Astrocyte (in vitro differentiated cells and primary cell): ENCODE measurements around the gene PSD. TPM values are rescaled to one million over a fixed set of nuclear protein-coding genes. Genes with fewer than 3 reads are reported as not detected.

Experiments
- DNase-seq: peaks from one replicate; pipeline ENCODE4 v3.0.0-alpha.2; 2010; ENCODE audit warnings: low read depth
- FAIRE-seq: peaks from 2 replicates; lab custom pipeline; 2011; peaks lifted over from hg19 to GRCh38; lab: Jason Lieb, UNC
- H2AFZ ChIP-seq: 2 replicates; pipeline ENCODE4 v1.6.0; 2012; ENCODE audit warnings: low read depth, low read length, inconsistent platforms
- H3K27ac ChIP-seq: 2 replicates; pipeline ENCODE4 v1.5.1; 2011; ENCODE audit warnings: low read depth, low read length, inconsistent platforms
- H3K27me3 ChIP-seq: 2 replicates; pipeline ENCODE4 v1.6.0; 2011; ENCODE audit warnings: low read length, inconsistent platforms; ENCODE audit not compliant: insufficient read depth
- H3K36me3 ChIP-seq: 2 replicates; pipeline ENCODE4 v1.5.1; 2011; ENCODE audit warnings: low read length, inconsistent platforms; ENCODE audit not compliant: insufficient read depth
- H3K4me1 ChIP-seq: 2 replicates; pipeline ENCODE4 v1.5.1; 2011; ENCODE audit warnings: low read length, inconsistent platforms; ENCODE audit not compliant: insufficient read depth
- H3K4me2 ChIP-seq: 2 replicates; pipeline ENCODE4 v1.6.0; 2012; ENCODE audit warnings: low read length, inconsistent platforms
- H3K4me3 ChIP-seq: 2 replicates; pipeline ENCODE4 v1.5.1; 2011; ENCODE audit warnings: low read depth, mild to moderate bottlenecking, low read length, inconsistent platforms; ENCODE audit not compliant: insufficient read depth
- H3K79me2 ChIP-seq: 2 replicates; pipeline ENCODE4 v1.6.0; 2012; ENCODE audit warnings: mild to moderate bottlenecking, low read length, inconsistent platforms; ENCODE audit not compliant: insufficient read depth
- H3K9ac ChIP-seq: 2 replicates; pipeline ENCODE4 v1.6.0; 2012; ENCODE audit warnings: mild to moderate bottlenecking, low read length, inconsistent platforms
- H3K9me3 ChIP-seq: 2 replicates; pipeline ENCODE4 v1.5.1; 2012; ENCODE audit warnings: low read depth, mild to moderate bottlenecking, low read length, inconsistent platforms; ENCODE audit not compliant: insufficient read depth
- H4K20me1 ChIP-seq: 2 replicates; pipeline ENCODE4 v1.6.0; 2012; ENCODE audit warnings: low read length, inconsistent platforms; ENCODE audit not compliant: insufficient read depth
- H3K27ac Mint-ChIP-seq: one replicate; pipeline ENCODE4 v1.8.0; 2021; ENCODE audit warnings: mild to moderate bottlenecking, mixed read lengths; ENCODE audit not compliant: unreplicated experiment
- H3K27me3 Mint-ChIP-seq: one replicate; pipeline ENCODE4 v1.8.0; 2021; ENCODE audit warnings: low read depth, mixed read lengths; ENCODE audit not compliant: unreplicated experiment
- H3K36me3 Mint-ChIP-seq: one replicate; pipeline ENCODE4 v1.8.0; 2021; ENCODE audit warnings: low read depth, mixed read lengths; ENCODE audit not compliant: unreplicated experiment
- H3K4me1 Mint-ChIP-seq: one replicate; pipeline ENCODE4 v1.8.0; 2021; ENCODE audit warnings: low read depth, mixed read lengths; ENCODE audit not compliant: unreplicated experiment
- H3K4me3 Mint-ChIP-seq: one replicate; pipeline ENCODE4 v1.8.0; 2021; ENCODE audit warnings: mild to moderate bottlenecking, moderate library complexity, mixed read lengths; ENCODE audit not compliant: unreplicated experiment
- H3K9me3 Mint-ChIP-seq: one replicate; pipeline ENCODE4 v1.8.0; 2021; ENCODE audit warnings: mild to moderate bottlenecking, mixed read lengths; ENCODE audit not compliant: unreplicated experiment
- EZH2 ChIP-seq: IDR thresholded peaks from 2 replicates; pipeline ENCODE4 v1.6.1; 2012; ENCODE audit warnings: mild to moderate bottlenecking, low read length, inconsistent platforms; ENCODE audit not compliant: insufficient read depth
- total RNA-seq: library from RNA; stranded (reverse); gene quantifications from 2 replicates; pipeline ENCODE4 v1.2.1, GENCODE V29; 2021
- TF ChIP-seq, protein P1 (sequence below): IDR thresholded peaks from 2 replicates; pipeline ENCODE4 v1.5.1; 2011; ENCODE audit warnings: low read depth, mild to moderate bottlenecking, inconsistent platforms, low read length, moderate library complexity; ENCODE audit not compliant: insufficient read depth

The PSD gene
- total RNA-seq, 1 donor from 2014 or later, result 8.8 TPM

- Histone ChIP-seq H3K27me3 (no peaks in the 10 kb centered on the region), H4K20me1 (peaks cover 29% of the 10 kb centered on the region), H3K9me3 (no peaks in the 10 kb centered on the region), H3K4me1 (no peaks in the 10 kb centered on the region), H3K27ac (no peak overlapping the region), H3K36me3 (peaks cover 22% of the 10 kb centered on the region), H3K4me2 (no peak overlapping the region), H3K9ac (no peak overlapping the region), H3K4me3 (no peak overlapping the region), H2AFZ (no peak overlapping the region), H3K79me2 (no peaks in the 10 kb centered on the region)
- H3K4me1 Mint-ChIP-seq, result peaks cover 2% of the 10 kb centered on the region
- H3K36me3 Mint-ChIP-seq, result peaks cover 20% of the 10 kb centered on the region
- no peaks in the 10 kb centered on the region for H3K9me3 Mint-ChIP-seq
- no peak for FAIRE-seq
- DNase-seq, result no peak
- H3K27ac Mint-ChIP-seq, result no peak overlapping the region
- H3K4me3 Mint-ChIP-seq, result no peak overlapping the region
- TF ChIP-seq, protein P1, sequence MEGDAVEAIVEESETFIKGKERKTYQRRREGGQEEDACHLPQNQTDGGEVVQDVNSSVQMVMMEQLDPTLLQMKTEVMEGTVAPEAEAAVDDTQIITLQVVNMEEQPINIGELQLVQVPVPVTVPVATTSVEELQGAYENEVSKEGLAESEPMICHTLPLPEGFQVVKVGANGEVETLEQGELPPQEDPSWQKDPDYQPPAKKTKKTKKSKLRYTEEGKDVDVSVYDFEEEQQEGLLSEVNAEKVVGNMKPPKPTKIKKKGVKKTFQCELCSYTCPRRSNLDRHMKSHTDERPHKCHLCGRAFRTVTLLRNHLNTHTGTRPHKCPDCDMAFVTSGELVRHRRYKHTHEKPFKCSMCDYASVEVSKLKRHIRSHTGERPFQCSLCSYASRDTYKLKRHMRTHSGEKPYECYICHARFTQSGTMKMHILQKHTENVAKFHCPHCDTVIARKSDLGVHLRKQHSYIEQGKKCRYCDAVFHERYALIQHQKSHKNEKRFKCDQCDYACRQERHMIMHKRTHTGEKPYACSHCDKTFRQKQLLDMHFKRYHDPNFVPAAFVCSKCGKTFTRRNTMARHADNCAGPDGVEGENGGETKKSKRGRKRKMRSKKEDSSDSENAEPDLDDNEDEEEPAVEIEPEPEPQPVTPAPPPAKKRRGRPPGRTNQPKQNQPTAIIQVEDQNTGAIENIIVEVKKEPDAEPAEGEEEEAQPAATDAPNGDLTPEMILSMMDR, result no peak
- no peak for TF ChIP-seq EZH2
- no peaks in the 10 kb centered on the region for H3K27me3 Mint-ChIP-seq
Measured at GRCh38 chr10:102382871-102383270, 35.7 kb downstream of the PSD start.

- TF ChIP-seq, protein P1, result no peak
- TF ChIP-seq EZH2, result no peak
- Mint-ChIP-seq H3K27me3 (no peaks in the 10 kb centered on the region), H3K4me3 (no peak overlapping the region), H3K27ac (peak overlapping the region; percentile 77), H3K36me3 (peaks cover 20% of the 10 kb centered on the region), H3K4me1 (peaks cover 2% of the 10 kb centered on the region), H3K9me3 (no peaks in the 10 kb centered on the region)
- Histone ChIP-seq H3K4me3 (no peak overlapping the region), H3K9me3 (no peaks in the 10 kb centered on the region), H3K36me3 (peaks cover 25% of the 10 kb centered on the region), H2AFZ (no peak overlapping the region), H3K27ac (no peak overlapping the region), H3K79me2 (no peaks in the 10 kb centered on the region), H3K4me2 (no peak overlapping the region), H3K27me3 (no peaks in the 10 kb centered on the region), H4K20me1 (peaks cover 30% of the 10 kb centered on the region), H3K4me1 (no peaks in the 10 kb centered on the region), H3K9ac (no peak overlapping the region)
- FAIRE-seq, result no peak
- DNase-seq, result no peak
Measured at GRCh38 chr10:102381983-102382382, 36.6 kb downstream of the PSD start.

- Histone ChIP-seq H3K4me1 (no peaks in the 10 kb centered on the region), H3K4me3 (no peak overlapping the region), H3K4me2 (no peak overlapping the region), H3K36me3 (peaks cover 42% of the 10 kb centered on the region), H2AFZ (no peak overlapping the region), H3K27ac (no peak overlapping the region), H3K27me3 (no peaks in the 10 kb centered on the region), H3K9ac (no peak overlapping the region), H3K79me2 (no peaks in the 10 kb centered on the region), H3K9me3 (no peaks in the 10 kb centered on the region), H4K20me1 (peaks cover 46% of the 10 kb centered on the region)
- peaks cover 22% of the 10 kb centered on the region for H3K36me3 Mint-ChIP-seq
- FAIRE-seq (no peak), DNase-seq (no peak)
- no peaks in the 10 kb centered on the region for H3K27me3 Mint-ChIP-seq
- TF ChIP-seq, protein P1, result no peak
- TF ChIP-seq EZH2, result no peak
- no peaks in the 10 kb centered on the region for H3K9me3 Mint-ChIP-seq
- H3K27ac Mint-ChIP-seq, result no peak overlapping the region
- H3K4me3 Mint-ChIP-seq, result no peak overlapping the region
- no peaks in the 10 kb centered on the region for H3K4me1 Mint-ChIP-seq
Measured at GRCh38 chr10:102379383-102379782, 39.2 kb downstream of the PSD start.
